HG03280 (cell line): ENCODE measurements around the gene LAMA5.

Experiments used
- ATAC-seq: cut with Tn5 transposase; IDR thresholded peaks from one replicate; pipeline ENCODE4 v1.9.1; 2021; ENCODE audit warnings: mild to moderate bottlenecking, moderate library complexity; ENCODE audit not compliant: unreplicated experiment

The LAMA5 gene

GRCh38 chr20:62293111-62293784, 73.9 kb downstream of the LAMA5 start:
- no peak for ATAC-seq

- ATAC-seq = no peak
These were observed 75.0 kb downstream of the LAMA5 start for GRCh38 chr20:62292108-62292507.

- no peak for ATAC-seq
These were observed 75.7 kb downstream of the LAMA5 start for GRCh38 chr20:62291251-62292066.

- no peak for ATAC-seq
These were observed 77.2 kb downstream of the LAMA5 start for GRCh38 chr20:62289898-62290297.

- no peak for ATAC-seq
These were observed 78.0 kb downstream of the LAMA5 start for GRCh38 chr20:62289131-62289530.

- no peak for ATAC-seq
These were observed 78.5 kb downstream of the LAMA5 start for GRCh38 chr20:62288535-62289105.

- no peak for ATAC-seq
These were observed 79.2 kb downstream of the LAMA5 start for GRCh38 chr20:62287759-62288534.

GRCh38 chr20:62287129-62287528, 80.0 kb downstream of the LAMA5 start:
- ATAC-seq = no peak

GRCh38 chr20:62286493-62287064, 80.5 kb downstream of the LAMA5 start:
- ATAC-seq = no peak

GRCh38 chr20:62285722-62286121, 81.4 kb downstream of the LAMA5 start:
- ATAC-seq = no peak

GRCh38 chr20:62285151-62285550, 82.0 kb downstream of the LAMA5 start:
- no peak for ATAC-seq

GRCh38 chr20:62284448-62284847, 82.7 kb downstream of the LAMA5 start:
- no peak for ATAC-seq

- no peak for ATAC-seq
These were observed 84.1 kb downstream of the LAMA5 start for GRCh38 chr20:62282877-62283503.

GRCh38 chr20:62282103-62282502, 85.0 kb downstream of the LAMA5 start:
- ATAC-seq = no peak

- no peak for ATAC-seq
These were observed 85.8 kb downstream of the LAMA5 start for GRCh38 chr20:62281161-62281933.

- ATAC-seq = no peak
These were observed 86.8 kb downstream of the LAMA5 start for GRCh38 chr20:62280303-62280702.

- no peak for ATAC-seq
These were observed 89.9 kb downstream of the LAMA5 start for GRCh38 chr20:62277253-62277652.

GRCh38 chr20:62276439-62276838, 90.7 kb downstream of the LAMA5 start:
- no peak for ATAC-seq

- no peak for ATAC-seq
These were observed 91.9 kb downstream of the LAMA5 start for GRCh38 chr20:62275219-62275618.
